DMS 273 treated with DMSO at 0.1 percent for 48 hours (cell line): Measurements from ENCODE around the gene DEFB113.
"Not testable (repeated sequence)": the region's sequence is repeated elsewhere in the genome, so short reads cannot be mapped to it uniquely, and the experiment has no call there.

Experiments used
- DNase-seq: peaks from one replicate; lab custom pipeline; 2025; lab: John Stamatoyannopoulos, UW

Gene DEFB113, protein sequence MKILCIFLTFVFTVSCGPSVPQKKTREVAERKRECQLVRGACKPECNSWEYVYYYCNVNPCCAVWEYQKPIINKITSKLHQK

DNA sequence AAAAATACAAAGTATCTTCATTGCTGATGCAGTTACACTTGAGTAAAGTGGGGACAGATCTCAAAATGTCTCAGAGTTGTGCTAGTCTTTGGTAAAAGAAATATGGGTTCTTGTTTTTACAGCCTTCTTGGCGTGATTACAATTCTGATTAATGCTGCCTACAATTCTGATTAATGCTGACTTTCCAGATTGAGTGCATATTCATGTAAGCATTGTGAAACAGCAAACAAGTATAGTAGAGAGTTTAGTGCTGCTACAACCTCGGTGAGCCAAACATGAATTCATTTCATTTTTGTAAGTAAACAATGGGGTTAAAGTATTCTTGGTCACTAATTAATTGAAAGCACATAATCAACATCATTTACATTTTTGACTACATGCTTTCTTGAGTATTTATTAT is at the start of gene DEFB113:
Gene DEFB113 (minus strand): TSS at position 21 of the 400 bp plus-strand sequence. CDS start 0 bp downstream, at position 21.
- DNase-seq: no peak

DNA sequence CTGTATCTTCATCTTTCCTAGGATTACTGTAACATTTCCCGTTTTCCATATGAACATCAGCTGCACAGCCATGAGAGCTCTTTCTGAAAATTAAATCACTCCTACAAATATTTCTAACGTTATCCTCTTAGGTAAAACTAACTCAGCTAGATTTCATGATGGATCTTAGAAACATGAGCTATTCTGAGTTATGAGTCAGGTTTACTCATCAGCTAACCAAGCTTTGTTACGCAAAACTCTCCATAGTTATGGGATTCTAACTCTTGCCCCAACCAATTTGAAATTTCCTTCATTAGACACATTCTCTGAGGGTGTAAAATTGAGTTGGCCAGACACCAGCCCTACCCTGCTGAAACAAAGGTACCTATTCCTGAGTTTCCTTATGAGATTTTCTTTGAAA is 38.4 kb upstream of the DEFB113 start:
- DNase-seq: no peak

DNA sequence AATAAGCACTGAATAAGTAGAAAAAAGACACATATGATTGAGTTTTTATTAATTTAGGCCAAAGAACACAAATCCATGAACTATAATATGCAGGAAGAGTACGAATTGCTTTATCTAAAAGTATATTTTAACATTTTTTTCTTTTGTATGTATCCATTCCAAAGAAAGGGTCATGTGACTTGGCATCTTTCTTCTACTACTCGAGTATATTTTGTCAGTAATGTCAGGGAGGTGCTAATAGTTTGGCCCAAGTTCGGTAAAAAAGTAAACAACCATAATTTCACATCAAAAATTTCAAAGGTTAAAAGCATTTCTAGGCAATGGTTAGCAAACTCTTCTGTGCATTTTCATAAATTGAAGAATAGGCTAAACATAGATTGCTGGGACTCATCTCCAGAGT is 33.7 kb upstream of the DEFB113 start:
- no peak for DNase-seq

DNA sequence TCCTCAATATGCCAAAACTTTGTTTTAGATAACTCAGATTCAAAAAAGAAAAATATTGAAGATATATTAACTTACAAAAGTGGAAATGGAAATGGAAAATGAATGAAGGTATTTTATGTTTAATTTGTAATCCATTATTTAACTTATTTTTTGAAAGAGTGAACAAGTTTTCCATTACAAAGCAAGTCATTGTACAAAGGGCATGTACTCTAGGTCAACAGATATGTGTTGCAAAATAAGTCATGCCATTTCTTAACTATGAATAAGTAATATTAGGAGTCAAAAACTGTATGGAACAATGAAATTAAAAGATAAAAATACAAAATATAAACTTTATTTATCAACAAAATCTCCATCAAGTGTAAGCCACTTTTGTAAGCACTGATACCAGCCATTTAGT is 25.9 kb upstream of the DEFB113 start:
- DNase-seq: no peak

DNA sequence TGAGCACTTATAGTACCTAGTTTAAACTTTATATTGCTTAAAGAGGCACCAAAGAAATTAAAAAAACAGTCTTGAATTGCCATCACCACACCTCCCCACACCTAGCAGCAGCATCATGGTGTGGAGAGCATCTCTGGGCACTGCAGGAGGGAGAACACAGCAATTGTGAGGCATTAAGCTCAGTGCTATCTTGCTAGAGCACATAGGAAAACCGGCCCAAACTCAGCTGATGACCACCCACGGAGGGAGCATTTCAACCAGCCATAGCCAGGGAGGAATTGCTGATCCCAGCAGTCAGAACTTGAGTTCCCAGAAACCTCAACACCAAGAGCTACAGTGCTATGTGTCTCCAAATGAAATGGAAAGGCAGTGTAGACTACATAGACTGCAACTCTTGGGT is 19.5 kb upstream of the DEFB113 start:
- no peak for DNase-seq

DNA sequence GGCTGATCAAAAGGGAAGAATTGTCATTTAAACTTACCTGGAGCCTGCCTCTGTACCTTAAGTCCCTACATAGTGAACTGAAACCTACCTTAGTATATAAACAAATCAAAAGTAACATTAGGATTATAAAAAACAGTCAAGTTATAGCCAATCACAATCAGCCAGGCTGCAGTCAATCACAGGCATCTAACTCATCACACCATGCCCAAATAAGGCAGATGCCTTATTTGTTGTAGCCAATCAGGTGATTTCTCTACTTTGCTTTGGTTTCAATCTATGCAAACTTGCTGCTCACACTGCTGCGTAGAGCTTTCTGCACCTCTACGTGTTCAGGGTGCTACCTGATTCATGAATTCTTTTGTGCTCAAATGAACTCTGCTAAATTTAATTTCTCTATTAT is 18.3 kb upstream of the DEFB113 start:
- DNase-seq: no peak

DNA sequence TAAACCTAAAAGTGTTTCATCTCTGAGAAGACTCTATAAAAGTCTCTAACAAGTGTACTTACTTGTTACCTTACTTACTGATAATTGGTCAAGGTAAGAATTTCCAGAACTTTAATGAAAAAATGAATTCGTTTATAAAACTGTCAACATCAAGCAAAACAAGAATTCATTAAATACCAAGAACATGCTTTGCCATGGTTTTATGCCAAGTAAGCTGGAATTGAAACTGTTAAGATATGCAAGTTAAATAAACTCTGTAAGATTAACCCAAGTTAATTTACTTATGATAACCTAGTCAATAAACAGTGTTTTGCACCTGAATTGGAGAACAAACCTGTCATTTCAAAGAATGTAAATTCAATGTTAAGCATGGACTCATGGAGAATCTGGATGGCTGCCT is 17.1 kb upstream of the DEFB113 start:
- DNase-seq: no peak

DNA sequence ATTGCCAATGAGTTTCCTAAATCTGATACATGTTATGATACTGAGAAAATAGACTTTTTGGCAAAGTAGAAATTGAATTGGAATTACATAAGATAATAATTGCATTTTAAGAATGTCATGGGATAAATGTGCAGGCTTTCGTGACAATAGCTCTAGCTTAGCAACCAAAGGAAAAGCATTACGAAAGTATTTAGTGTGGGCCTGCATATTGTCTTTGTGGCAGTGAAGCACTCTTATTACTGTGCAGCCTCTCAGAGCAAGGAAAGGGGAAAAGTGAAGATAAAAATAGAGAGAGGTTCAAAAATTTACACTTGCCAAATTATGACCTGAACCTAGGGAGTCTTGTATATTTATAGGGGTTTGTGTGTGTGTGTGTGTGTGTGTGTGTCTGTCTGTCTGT is 12.6 kb upstream of the DEFB113 start:
- no peak for DNase-seq

DNA sequence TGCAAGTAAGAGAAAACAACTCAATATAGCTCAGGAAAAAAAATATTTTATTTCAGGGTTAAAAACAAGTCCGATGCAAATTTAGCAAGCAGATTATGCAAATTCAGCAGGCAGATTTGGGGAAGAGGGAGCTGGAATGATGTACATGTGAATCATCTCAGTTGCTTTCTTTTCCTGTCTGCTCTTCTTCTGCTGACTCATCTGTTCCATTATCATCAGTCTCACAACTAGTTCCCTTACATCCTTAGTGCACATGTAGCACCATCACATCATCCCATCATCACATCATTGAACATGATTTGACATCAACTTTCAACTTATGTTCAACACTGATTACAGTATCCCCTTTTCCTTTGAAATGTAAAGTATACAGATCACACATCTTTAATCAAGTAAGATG is 11.5 kb upstream of the DEFB113 start:
- DNase-seq: no peak

DNA sequence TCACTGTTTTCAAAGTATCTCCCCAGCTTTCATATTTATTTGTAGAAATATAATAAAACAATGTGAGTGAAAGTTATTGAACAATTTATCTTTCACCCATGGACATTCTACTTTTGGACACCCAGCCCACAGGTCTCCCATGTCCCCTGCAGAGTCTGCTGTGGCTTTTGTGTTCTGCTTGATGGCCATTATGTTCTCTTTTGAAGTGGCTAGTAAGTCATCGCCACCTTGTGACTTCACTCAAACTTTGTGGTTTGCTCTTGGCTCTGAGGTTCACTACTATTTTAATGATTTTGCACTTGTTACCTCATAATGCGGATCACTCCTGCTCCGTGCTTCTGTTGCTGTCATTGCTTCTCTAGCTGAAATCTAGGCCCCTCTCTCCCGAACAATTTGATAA is 10.2 kb upstream of the DEFB113 start:
- DNase-seq: no peak

DNA sequence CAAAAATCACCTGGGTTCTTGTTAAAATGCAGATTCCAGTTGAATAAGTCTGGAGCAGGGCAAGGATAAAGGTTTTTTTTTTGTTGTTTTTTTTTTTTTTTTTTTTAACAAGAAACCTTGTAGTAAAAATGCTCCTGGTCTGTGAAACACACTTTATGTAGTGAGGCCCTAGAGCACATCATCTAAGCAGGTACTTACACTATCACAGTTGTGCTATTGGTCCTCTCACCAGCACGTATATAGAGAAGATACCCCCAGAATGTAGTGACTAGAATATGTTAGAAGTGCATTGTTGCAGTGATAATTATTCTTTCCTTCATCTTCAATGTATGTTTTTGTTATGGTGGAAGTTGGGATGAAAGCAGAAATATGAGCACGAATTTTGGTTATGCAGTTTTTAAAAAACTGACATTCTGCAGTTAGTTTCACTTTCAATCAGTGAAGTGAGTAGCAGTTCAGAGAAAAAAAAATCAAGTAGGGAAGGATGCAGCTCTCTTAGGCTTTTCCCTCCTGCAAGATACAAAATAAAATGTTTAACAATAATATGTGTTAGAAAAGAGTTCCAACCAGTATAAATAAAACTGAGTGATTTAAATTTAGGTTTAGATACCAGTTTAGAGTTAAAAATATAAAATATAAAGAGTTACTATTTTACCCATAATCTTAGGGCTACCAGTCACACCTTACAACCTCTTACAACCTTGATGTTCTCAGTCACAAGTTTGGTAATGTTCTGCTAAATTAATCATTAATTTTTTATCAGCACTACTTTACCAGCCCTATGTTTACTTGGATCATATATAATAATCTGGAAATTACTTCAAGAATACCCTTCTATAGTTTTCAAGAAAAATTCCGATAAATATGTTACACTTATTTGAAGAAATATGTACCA is 9.2 kb upstream of the DEFB113 start:
- DNase-seq: no peak

DNA sequence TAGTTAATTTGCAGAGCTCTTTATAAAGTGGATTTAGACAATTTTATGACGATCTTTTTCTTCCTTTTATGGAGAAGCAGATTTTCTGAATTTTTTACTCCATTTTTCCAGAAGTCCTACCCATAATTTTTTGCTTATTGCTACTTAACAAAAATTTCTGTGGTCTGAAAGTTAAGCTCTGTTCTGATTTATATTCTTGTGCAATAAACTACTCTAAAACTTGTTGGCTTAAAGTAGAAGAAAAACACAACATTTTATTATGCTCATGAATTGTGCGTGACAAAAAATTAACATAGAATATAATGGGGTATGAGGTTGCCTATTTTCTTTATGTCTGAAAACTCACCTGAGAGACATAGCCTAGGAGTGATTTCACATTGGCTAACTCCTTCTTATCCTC is 2.6 kb downstream of the DEFB113 start:
- DNase-seq: no peak

DNA sequence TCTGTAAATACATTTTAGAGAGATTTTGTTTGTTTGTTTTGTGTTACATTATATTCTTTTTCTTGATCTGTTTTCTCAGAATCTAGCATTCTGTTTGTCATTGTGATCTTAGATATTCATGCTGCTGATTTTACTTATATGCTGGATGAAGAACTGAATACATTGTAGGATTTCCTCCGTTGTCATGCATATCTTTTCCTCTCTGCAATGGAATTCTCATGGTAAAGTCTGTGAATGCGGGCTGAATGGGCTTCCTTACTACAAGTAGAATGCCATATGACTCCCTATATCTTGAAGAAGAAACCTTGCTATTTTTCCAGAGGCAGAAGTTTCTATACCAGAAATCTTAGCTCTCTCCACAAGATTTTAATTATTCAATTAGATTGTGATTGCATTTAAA is 3.1 kb downstream of the DEFB113 start:
- no peak for DNase-seq

DNA sequence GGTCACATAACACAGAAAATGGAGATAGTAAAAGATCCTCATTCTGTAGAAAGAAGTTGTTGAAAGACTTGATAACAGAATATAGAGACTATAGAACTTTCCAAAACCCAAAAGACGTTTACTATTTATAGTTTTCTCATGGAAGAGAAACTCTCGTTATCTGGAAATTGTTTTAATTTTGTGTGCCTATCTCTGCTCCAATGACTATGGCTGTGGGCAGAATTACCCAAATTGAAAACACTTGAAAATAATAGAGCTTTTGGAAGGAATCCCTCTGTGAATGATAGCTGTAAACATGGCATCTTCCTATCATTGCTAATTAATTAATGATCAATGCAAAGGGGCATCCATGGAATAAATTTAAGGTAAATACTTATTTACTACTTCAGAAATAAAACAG is 5.4 kb downstream of the DEFB113 start, which contains the start of gene DEFB114:
Gene DEFB114 (minus strand): TSS at position 101 of the 400 bp plus-strand sequence. CDS start 59 bp downstream, at position 42.
- no peak for DNase-seq

DNA sequence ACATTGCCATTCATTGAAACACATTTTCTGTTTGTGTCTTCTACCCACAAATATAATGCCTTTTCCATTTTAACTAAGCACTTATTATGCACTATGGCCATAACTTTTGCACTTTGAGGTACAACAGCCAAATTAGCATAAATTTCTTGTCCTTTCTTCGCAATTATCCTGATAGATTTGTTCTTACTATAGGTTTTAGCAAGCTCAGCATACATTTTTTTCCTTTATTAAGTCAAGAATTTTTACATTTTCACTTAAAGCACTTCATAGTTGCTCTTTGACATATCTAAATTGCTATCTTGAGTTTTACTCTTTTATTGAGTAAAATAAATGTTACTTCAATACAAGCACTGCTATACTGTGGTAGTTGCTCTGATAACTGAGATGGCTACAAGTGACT is 11.2 kb downstream of the DEFB113 start:
- no peak for DNase-seq

DNA sequence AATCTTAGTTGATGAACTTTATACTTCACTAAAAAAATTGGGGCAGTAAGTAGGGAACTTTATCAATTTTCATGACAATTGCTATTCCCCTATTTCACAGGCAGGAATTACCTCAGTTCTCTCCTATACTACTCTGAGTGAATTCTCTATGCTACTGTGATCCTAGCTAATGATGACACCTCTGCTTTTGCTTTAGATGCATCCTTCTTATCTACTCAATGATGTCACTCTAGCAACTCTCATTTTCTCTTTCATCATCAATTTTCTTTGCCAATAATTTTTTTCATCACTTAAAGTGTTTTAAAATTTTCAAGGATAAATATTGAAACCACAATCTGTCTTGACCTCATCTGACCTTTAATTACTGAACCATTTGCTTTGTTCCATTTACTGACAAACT is 13.6 kb downstream of the DEFB113 start:
- no peak for DNase-seq

DNA sequence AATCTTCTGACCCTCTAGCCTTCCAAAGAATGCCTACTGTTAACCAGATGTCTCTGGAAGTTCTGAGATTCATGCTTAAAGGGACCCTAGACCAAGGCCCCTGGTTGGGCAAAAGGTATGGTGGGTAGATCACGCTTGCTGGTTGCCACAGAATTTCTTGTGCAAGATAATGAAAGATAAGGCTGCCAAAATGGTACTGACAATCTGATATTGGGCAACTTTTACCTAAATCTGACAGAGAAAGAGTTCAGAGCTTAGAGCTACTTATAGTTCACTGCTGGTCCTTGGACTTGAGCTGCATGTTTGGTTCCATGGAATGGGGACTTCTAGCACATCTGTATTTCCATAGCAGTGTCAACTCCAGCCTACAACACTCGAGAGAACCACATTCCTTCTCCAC is 17.5 kb downstream of the DEFB113 start:
- no peak for DNase-seq

DNA sequence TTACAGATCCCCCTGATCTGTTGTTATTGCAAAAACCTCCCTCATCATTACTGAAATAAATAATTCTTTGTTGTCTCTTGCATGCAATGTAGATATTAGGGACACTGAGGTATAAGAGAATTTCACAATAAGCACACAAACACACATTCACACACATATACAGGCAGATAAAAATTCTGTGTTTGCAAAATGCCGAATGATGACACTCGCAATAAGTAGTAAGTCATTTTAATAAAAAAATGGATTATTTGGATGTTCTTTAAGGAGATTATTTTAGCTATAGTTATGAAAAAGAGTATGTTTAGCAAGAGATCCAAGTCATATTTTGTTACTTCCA is 19.0 kb downstream of the DEFB113 start:
- no peak for DNase-seq

DNA sequence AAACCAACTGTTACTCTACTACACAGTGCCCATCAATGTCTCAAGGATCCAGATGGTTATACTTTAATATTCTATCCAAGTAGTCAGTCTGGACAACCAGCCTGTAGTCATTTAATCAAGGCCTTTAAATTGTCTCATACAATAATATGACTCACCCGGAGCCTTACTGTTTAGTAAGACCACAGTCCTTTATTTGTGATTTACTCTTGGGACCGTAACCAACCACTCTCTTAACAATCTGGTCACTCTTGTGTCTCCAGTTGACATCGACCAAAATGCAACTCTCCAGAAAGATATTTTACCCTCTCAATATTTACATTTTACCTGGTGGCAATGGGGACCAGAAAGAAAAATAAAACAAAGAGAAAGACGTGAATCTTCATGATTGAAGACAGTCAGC is 20.4 kb downstream of the DEFB113 start:
- no peak for DNase-seq

DNA sequence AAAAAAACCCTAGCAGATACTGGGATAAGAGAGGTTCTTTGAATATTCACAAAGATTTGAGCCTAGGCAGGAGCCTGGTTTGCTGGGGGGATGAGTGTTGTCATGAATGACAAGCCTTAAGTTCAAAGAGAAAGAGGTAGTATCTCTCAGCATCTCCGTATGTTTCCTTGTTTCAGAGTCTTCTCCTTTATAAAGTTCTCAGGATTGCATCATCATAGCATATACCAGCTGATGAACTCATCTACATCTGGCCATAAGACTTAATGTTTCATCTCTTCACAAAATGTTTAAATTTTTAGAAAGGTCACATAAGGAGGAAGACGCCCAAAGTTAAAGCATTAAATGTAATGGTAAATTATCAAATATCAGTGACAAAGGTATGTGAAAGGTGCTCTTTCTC is 22.6 kb downstream of the DEFB113 start:
- DNase-seq: no peak

DNA sequence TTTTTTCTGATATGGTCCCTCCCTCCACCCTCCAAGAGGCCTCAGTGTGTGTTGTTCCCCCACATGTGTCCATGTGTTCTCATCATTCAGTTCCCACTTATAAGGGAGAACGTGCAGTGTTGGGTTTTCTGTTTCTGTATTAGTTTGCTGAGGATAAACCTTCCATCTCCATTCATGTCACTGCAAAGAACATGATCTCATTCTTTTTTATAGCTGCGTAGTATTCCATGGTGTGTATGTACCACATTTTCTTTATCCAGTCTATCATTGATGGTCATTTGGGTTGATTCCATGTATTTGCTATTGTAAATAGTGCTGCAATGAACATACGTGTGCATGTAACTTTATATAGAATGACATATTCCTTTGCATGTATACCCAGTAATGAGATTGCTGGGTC is 25.4 kb downstream of the DEFB113 start:
- DNase-seq: not testable (repeated sequence)

DNA sequence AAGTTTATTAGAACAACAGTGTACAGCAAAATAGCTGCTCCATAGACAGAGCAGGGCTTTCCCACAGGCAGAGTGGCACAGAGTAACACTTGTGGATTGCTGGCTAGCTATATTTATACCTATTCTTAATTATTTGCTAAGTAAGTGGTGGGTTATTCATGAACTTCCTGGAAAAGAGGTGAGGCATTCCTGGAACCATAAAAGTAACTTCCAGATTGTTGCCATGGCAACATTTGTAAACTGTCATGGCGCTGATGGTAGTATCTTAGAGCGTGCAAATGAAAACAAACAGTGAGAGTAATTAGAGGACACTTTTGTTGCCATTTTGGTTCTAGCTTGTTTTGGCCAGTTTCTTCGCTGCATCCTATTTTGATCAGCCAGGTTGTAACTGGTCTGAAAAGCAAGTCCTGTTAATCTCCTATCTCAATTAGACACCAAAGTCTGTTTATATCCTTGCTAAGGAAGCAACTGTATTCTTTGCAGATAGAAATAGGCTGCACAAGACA is 29.4 kb downstream of the DEFB113 start:
- no peak for DNase-seq

DNA sequence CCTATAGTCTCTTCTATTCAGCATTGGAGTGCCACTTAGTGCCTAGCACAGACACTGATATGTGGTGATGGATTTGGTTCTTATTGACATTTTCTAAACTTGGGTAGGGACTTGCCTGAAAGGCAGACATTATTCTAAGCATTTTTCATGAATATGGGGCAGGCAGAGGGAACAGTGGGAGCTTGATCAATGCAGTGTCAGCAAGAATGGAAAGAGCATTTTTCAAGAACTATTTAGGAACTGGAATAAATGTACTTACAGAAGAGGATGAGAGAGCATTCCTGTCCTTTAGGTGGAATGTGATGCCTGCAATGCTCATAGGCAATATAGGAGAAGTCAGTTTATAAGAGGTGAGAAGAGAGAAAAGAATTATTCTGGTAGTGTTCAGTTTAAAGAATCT is 31.6 kb downstream of the DEFB113 start:
- DNase-seq: no peak

DNA sequence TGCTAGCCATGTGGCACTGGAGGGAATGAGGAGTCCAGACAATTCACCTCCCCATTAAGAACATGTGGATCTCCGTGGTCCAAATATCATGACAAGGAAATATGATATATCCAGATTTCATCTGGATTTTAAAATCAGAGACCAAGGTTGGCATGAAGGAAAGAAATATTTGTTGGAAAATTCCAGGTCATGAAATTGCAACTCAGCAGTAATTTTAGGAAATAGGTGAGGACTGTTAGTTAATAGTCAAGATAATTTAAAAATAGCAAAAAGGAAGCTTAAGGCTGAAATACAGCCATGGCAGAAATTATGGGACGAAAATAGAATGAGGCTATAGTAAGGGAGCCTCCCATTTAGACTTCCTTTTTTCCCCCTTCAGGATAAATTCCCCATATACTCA is 32.4 kb downstream of the DEFB113 start:
- no peak for DNase-seq
